SIG-M5 (cell line): ENCODE results near the gene ARHGAP20.

Experiments used
- DNase-seq: peaks from one replicate; lab custom pipeline; 2025; lab: John Stamatoyannopoulos, UW

Gene ARHGAP20, protein sequence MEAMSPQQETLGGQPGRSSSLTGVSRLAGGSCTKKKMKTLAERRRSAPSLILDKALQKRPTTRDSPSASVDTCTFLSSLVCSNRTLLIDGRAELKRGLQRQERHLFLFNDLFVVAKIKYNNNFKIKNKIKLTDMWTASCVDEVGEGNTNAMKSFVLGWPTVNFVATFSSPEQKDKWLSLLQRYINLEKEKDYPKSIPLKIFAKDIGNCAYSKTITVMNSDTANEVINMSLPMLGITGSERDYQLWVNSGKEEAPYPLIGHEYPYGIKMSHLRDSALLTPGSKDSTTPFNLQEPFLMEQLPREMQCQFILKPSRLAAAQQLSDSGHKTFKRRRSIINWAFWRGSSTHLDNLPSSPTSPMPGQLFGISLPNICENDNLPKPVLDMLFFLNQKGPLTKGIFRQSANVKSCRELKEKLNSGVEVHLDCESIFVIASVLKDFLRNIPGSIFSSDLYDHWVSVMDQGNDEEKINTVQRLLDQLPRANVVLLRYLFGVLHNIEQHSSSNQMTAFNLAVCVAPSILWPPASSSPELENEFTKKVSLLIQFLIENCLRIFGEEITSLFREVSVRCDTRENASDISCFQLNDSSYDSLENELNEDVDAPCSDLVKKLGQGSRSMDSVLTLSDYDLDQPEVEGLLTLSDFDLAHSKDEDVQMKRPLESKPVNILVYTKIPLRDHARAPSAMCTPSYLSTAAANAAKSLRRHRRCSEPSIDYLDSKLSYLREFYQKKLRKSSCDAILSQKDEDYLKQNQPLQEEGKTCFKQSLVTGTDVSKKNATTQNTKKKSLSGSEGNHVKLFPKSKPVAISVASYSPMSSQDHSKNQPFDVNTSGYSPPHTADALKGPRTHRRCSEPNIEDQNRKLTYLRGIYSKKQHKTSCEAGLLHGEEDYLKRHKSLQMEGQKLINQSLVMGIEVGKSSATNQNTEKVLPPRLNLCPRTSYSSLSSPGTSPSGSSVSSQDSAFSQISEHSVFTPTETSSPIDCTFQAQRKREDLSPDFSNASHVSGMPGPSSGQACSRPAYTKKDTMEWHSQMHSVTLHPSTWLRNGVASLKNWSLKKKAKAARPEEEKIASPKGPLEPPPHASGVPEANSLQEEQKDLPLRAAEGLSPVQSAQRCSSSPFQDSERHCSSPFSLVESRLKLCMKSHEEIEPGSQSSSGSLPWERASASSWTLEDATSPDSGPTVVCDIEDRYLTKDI

DNA sequence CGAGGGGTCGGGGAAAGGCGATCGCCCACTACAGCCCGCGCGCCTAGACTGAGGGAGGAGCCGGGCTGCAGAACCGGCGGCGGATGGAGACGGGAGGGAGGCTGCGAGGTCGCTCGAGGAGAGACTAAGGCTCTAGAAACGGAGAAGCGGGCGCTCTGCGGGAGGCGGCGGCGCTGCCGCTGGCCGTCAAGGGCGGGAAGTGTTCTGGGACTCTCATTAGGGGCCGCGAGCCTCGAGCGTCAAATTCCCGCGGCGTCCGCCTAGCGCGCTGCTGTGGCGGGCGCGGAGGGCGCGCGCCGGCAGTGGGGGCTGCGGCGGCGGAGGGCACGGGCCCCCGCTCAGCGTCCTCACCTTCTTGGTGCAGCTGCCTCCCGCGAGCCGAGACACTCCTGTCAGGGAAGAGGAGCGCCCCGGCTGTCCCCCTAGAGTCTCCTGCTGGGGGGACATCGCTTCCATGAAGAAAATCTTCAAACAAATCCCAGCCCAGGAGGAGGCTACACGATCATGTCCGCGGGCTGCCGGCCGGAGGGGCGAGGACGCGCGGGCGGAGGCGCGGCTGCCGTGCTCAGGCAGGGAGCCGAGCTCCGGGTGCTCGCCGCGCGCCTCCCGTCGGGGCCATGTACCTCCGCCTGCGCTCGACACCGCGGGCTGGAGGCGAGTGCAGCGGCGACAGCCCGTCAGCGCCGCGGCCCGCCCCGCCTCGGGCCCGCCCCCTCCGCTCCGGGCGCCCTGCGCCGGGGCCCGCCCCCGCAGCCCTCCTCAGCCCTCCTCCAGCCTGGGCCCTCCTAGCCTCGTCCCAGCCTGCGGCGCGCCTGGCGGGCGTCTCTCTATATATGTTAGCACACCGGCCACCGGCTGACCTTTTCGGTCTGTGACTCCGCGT, at the start of gene ARHGAP20:
ARHGAP20 (minus strand) TSS at position 662 of the 883 bp plus-strand sequence; CDS start at position 456, 206 bp downstream.
- DNase-seq: no peak

DNA sequence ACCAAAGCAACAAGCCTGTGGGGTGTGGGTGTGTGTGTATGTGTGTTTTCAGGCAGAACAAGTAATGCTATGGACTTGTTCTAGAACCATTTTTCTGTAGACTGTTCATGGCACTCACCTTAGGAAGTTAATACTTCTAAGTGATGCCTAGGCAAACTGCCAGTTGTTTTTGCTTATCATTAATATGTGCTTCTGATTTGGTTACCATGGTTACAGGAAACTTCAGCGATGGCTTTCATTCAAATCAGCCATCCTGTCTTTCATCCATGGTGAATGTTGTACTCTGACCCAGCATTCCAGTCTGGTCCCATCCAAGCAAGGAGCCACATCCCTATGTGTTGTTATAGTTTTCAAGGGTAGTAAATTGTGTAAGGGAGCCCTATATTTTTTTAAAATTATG, 49.8 kb upstream of the ARHGAP20 start:
- DNase-seq: no peak

DNA sequence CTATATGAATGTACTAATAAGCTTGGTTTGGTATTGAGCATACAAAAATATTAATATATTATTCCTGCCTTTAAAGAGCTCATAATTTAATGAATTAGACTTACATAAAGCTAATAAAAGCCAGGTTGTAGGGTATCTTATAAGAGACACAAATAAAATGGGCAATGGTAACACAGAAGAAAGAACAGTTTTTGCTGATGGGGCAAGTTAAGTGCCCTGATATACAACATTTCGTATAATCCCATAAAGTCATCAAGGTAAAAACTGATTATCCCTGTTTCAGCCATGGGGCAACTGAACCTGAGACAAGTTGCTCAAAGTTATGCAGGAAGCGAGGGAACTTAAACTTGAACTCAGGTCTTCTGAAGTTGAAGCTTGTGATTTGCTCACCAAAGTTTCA, 48.9 kb upstream of the ARHGAP20 start:
- no peak for DNase-seq

DNA sequence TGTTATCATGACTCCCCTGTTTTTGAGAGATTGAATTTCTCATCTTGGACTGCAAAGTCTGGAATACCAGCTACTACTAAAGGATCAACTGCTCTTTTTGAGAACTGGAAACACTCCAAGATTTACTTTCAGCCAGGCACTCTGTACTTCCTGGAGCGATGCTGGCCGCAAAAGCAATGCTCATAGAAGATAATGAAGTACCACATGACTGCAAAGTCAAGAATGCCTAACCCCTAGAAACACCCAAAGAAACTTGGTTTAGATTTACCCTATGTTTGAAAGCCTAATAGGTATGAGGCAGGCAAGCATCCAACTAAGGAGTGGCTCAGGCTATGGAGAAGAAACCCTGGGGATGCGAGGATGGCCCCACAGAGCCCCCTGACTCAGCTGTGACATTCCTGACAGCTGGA, 47.7 kb upstream of the ARHGAP20 start:
- DNase-seq: no peak

DNA sequence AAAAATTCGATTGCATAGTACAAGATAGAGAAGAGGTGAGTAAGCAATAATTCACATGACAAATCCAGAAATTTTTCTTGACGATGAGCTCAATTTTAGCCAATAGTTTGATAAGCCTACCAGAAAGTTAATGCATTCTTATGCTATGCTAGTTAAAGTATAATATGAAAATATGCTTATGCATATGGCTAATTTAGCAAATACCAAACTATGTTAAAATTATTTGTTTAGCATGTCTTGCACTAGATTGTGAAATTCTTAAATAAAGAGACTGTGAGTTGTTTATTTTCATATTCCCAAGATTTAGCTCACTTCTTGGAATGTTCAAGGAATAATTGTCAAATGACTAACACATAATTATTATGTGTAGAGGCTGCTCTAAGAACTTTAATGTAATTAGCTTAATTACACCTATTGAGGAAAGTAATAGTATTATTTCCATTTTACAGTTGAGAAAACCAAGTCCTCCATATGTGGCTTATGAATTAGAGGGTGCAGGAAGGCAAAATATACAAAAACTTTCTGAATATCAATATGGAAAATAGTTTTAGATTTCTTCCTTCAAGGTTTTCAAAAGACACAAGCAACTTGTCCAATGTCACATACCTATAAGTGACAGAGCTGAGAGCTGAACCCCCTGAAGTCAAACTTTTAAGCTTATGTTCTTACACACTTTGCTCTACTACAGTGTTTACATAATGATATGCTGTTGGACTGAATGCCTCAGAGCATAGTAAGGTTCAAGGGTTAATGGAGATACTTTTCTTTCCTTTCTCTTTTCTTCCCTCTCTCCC, 45.9 kb upstream of the ARHGAP20 start:
- DNase-seq: no peak

DNA sequence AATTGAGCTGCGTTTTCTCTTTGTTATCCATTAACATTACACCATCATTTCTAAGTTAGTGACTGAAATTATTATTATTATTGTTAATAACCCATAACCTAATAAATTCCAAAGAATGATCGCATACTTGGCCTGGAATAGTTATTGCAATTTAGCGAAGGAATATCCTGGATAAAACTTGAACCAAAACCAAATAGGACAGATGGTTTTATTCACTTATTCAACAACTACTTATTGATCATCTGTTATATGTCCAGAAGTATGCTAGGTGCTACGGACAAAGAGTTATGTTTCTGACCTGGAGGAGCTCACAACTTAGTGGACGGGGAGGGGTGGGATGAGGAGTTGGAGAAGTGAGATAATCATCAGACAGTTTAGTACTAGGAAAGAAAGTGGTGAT, 44.8 kb upstream of the ARHGAP20 start:
- DNase-seq: no peak

DNA sequence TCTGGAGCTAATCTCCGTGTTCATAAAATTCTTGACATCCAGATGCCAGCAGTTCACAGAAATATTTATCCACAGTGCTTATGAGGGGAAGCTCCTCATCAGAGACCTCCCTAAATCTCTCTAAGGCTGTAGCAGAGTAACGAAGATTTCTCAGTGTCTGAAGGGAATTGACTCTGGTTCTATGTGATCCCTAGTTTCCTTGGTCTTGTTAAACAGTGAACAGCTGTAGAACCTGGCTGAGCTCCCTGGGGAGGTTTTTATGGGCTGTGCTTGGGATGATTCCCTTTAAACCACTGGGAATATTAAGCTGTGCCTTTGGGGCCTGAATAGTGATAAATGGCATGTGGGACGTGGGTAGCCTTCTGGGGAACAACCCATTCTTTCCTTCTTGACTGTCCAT, 43.7 kb upstream of the ARHGAP20 start:
- DNase-seq: no peak

DNA sequence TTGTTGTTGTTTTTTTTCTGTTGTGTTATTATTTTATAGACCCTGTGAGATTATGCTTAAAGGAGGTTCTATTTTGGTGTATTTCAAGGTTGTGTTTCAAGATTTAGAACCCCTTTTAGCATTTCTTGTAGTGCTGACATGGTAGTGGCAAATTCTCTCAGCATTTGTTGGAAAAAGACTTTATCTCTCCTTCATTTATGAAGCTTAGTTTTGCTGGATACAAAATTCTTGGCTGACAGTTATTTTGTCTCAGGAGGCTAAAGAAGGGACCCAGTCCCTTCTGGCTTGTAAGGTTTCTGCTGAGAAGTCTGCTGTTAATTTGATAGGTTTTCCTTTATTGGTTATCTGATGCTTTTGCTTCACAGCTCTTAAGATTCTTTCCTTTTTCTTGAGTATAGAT, 40.7 kb upstream of the ARHGAP20 start:
- DNase-seq: no peak

DNA sequence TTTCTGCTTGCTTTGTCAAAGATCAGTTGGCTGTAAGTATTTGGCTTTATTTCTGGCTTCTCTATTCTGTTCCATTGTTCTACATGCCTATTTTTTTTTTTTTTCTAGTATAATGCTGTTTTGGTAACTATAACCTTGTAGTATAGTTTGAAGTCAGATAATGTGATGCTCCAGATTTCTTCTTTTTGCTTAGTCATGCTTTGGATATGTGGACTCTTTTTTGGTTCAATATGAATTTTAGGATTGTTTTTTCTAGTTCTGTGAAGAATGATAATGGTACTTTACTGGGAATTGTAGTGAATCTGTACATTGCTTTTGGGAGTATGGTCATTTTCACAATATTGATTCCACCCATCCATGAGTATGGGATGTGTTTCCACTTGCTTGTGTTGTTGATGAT, 37.9 kb upstream of the ARHGAP20 start:
- DNase-seq: no peak

DNA sequence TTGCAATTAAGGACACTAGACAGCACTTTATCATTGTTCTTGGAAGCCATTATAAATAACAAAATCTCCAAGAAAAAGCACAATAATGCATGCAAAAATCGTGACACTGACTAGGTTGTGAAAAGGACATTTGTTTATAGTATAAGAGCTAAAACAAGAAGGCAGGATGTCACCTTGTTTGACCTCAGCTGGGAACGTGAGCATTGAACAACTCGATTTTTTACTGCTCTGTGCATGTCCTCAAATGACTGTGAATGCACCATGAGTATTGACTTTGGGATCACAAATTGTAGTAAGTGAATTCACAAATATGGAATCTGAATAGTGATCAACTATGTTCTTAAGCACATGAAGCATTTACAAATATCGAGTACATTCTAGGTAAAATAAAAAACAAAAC, 35.3 kb upstream of the ARHGAP20 start:
- DNase-seq: no peak

DNA sequence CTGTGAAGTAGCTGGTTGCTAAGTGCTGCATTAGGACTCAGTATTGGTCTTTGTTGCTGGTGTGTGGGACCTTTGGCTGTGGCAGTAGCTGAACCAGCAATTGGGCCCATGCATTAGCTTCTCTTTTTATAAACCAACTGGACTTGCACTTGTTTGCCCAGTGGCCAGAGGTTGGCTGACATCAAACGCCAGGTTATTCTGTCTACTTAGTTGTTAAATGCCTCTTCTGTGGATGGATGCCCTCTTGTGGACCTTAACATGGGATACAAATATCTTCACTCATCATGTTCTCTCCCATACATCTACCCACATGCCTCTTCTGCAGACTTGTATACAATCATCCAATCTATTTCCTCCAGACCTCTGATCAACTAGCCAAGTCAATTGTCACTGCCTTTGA, 26.4 kb upstream of the ARHGAP20 start:
- no peak for DNase-seq

DNA sequence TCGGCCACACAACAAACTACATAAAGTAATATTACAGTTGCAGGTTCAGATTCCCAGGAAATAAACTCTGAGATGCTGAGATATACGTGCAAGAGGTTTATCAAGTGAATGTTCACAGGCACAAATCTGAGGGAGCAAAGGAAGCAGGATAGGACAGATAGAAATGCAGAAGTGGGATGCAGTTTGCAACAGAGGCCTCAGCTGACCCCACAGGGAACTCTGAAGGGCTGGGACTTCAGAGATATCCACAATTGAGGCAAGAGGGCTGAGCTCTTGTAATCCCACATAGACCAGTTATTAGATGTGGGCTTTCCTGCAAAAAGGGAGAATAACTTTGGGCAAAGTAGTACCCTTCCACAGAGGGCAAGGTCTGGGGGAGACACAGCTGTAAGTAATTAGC, 25.4 kb upstream of the ARHGAP20 start:
- no peak for DNase-seq

DNA sequence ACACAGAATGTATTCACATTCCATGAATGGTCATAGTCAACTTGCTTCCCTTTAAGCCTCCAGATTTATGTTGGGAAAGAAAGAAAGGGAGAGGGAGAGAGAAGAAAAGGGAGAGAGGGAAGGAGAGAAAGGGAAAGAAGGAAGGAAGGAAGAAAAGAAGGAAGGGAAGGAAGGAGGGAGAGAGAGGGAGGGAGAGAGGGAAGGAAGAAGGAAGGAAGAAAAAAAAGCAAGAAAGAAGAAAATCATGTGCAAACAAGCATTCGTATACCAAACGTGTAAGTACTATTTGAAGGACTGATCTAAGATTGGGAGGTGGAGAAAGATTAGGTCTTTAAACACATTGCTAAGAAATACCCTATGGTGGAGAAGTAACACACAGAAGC, 23.9 kb upstream of the ARHGAP20 start:
- no peak for DNase-seq

DNA sequence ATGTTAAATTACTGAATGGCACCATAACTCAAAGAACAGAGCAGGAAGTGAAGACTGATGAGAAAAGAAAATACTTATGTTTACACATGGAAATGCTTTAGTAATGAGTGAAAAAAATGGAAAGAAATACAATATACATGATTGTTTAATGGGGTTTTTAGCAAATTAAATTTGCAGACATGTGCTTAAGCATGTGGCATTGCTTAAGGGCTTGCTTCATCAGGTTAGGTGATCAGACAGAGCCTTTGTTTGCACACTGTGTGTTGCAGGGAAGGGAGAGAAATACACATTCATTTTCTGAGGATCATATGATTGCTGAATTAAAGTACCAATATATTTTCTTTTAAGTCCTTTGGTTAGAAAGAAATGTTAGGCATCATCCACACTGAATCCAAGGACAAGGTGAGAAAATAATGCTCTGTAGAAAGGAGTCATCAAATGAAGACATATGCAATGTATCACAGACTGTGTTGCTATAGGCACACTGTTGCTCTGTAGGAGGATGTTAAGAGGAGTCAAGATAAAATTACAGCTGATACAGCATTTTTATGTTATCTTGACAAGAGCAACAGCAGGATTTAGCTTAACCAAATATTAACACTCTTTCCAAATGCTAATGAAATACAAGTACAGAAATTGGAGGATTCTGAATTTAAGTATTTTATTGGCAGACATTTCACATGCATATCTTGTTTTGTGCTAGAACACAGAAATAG, 23.4 kb upstream of the ARHGAP20 start:
- no peak for DNase-seq

DNA sequence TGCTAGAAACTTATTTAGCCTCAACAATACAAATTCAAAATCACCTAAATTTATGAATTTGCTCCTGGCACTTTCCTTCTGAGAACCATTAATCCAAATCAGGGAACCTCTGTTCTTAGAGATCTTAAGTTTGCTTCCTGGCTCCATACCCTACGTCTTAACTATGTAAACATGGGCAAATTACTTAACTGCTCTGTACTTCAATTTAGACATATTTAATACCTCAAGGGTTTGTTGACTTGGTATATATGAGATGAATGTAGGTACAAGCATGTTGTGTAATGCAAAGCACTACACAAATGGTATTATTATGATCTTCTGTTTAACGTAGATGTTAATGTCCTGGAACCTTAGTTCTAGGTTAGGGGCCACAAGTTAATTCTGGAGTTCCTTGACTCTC, 22.6 kb upstream of the ARHGAP20 start:
- DNase-seq: no peak

DNA sequence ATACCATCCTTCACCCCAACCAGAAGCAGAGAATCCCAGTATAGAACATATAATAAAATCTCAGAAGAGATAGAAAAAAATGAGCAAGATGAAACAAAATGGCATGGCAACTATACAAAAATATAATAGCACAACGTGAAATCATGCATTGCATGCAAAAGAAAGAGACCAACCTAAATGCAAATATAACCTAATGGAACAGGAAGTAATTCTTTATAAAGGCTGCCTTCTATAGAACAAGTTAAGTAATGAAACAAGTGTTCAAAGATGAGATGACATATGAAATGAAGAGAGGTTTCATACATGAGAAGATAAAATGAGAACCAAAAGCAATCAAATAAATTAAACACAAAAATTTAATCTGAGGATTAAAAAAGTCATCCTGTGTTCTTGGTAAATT, 18.5 kb upstream of the ARHGAP20 start:
- no peak for DNase-seq

DNA sequence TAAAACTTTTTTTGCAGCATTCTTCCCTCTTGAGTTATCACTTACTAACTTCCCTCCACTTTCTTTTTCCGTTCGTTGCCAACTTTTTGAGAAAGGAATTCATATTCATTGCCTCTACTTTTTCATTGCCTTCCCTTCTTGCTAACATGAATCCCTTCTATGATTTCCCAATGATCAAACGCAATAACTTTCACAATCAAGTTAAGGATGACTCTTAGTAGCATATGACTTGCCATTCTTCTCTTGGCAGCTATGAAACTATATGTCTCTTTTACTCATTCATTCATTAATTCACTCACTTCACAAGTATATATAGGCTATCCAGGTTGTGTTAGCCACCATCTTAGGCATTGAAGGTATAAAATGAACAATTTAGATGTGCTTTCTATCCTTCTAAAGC, 16.6 kb upstream of the ARHGAP20 start:
- no peak for DNase-seq

DNA sequence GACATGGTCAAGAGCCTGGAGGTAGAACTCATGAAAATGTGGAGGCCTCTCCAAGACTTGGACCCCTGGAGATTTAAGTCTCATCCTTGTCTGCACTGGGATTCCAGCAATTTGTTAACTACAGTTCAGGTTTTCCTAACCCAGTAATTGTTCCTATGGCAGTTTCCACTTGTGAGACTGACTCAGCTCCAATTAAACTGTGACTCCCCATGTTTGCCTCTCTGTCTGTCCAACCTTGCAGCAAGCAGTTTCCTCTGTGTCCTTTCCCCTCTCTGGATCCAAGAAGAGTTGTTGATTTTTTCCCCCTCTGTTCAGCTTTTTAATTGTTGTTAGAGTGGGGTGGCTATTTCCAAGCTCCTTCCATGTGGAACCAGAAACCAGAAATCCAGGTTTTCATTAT, 16.2 kb upstream of the ARHGAP20 start:
- no peak for DNase-seq

DNA sequence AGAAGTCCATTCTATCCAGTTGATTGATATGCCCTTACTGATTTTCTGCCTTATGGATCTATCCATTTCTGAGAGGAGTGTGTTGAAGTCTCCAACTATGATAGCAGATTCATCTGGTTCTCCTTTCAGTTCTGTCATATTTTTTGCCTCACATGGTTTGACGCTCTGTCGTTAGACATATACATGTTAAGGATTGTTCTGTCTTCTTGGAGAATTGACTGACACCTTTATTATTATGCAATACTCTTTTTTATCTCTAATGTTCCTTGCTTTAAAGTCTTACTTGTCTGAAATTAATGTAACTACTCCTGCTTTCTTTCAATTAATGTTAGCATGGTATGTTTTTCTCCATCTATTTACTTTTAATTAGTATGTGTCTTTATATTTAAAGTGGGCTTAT, 12.1 kb upstream of the ARHGAP20 start:
- DNase-seq: no peak
